ENCODE data around the gene TNFRSF12A. TPM values are rescaled to one million over a fixed set of nuclear protein-coding genes. Genes with fewer than 3 reads are reported as not detected.
A peak's percentile ranks its signal among the peaks of the same experiment; 100 is the strongest.

TNFRSF12A gene
- total and polyA plus RNA-seq, 10 of the 15 experiments (the other 5 are each of a cell fraction or from before 2014, with no cell fraction given): 0.35 to 1.7 (median 1.2) TPM; not detected in 2

DNA sequence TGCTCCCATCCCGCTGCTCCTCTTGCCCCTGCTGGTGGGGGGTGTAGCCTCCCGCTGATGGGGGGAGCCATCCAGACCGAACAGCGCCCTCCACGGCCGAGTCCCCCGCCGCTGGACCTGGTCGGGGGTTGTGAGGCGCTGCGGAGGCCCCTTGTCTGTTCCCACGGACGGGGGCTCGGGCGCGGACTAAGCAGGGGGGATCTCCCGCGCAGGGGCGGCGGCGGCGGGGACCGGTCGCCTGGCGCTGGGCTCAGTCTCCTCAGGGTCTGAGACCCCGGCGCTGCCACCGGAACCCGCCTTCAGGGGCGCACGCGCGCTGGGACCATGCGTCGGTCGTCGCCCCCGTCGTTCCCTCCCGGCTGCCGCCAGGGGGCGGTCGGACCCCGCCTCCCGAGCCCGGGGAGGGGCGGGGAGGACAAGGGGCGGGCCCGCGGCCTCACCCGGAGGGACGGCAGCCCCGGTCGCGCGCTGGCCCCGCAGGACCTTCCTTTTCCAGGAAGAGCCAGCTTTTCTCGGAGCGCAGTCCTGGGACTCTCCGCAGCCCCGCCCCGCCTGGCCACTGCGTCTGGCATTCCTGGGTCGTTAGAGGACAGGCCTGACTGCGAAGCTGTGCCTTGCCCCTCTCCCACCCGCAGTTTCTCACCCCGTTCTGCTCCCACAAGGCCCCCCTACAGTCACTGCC, 39.0 kb downstream of the TNFRSF12A start (continued):
- TF ChIP-seq, protein P1, sequence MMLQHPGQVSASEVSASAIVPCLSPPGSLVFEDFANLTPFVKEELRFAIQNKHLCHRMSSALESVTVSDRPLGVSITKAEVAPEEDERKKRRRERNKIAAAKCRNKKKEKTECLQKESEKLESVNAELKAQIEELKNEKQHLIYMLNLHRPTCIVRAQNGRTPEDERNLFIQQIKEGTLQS (IDR thresholded peaks at IDR 0.05; ENCODE audit: borderline replicate concordance, extremely low read depth, low read depth, low read length): no peak
- TF ChIP-seq SPI1 (IDR thresholded peaks at IDR 0.05; ENCODE audit: borderline replicate concordance, insufficient read depth, low read depth, low read length) (no peak), MTA2 (IDR thresholded peaks at IDR 0.05; ENCODE audit: low read depth) (no peak), ZZZ3 (IDR thresholded peaks at IDR 0.05; ENCODE audit: control insufficient read depth, insufficient read length, low read depth) (no peak), PKNOX1 (IDR thresholded peaks at IDR 0.05) (no peak), CEBPZ (IDR thresholded peaks at IDR 0.05; ENCODE audit: low read depth, low read length) (no peak), ZNF622 (IDR thresholded peaks at IDR 0.05) (no peak), NFYB (IDR thresholded peaks at IDR 0.05; ENCODE audit: insufficient read depth, low read depth, low read length) (no peak), KAT2A (conservative IDR thresholded peaks at IDR 0.05; ENCODE audit: control insufficient read depth, low read depth, low read length) (no peak), SREBF2 (IDR thresholded peaks at IDR 0.05; ENCODE audit: low read length) (no peak), BHLHE40 (IDR thresholded peaks at IDR 0.05; ENCODE audit: borderline replicate concordance in 1 of 2, low read depth in 2 of 2, low read length in 1 of 2) (peak in 1 of 2 experiments; percentile 75; a peak in 2 of 4 replicates), PML (IDR thresholded peaks at IDR 0.05; ENCODE audit: low read length) (no peak), CBFB (IDR thresholded peaks at IDR 0.05; ENCODE audit: low read depth) (no peak), TARDBP (IDR thresholded peaks at IDR 0.05; ENCODE audit: borderline replicate concordance) (no peak), RELA (IDR thresholded peaks at IDR 0.05; ENCODE audit: borderline replicate concordance, partially characterized antibody) (no peak), NR2F1 (conservative IDR thresholded peaks at IDR 0.05) (no peak; the same call in none of the 2 replicates), RFX5 (IDR thresholded peaks at IDR 0.05; ENCODE audit: low read depth, low read length) (no peak), RAD21 (IDR thresholded peaks at IDR 0.05; ENCODE audit: insufficient read depth, low read depth, low read length) (peak; percentile 93), CHD4 (IDR thresholded peaks at IDR 0.05) (no peak), HDAC2 (IDR thresholded peaks at IDR 0.05) (no peak), LARP7 (IDR thresholded peaks at IDR 0.05) (peak; percentile 91), ETV6 (conservative IDR thresholded peaks at IDR 0.05 in 1 of 2, IDR thresholded peaks at IDR 0.05 in 1 of 2; ENCODE audit: borderline replicate concordance in 1 of 2, low read depth in 1 of 2) (no peak)
- TF ChIP-seq, protein P2, sequence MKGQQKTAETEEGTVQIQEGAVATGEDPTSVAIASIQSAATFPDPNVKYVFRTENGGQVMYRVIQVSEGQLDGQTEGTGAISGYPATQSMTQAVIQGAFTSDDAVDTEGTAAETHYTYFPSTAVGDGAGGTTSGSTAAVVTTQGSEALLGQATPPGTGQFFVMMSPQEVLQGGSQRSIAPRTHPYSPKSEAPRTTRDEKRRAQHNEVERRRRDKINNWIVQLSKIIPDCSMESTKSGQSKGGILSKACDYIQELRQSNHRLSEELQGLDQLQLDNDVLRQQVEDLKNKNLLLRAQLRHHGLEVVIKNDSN (IDR thresholded peaks at IDR 0.05; ENCODE audit: borderline replicate concordance, extremely low read length, insufficient read depth, low read depth, low read length): no peak
- TF ChIP-seq, protein P3, sequence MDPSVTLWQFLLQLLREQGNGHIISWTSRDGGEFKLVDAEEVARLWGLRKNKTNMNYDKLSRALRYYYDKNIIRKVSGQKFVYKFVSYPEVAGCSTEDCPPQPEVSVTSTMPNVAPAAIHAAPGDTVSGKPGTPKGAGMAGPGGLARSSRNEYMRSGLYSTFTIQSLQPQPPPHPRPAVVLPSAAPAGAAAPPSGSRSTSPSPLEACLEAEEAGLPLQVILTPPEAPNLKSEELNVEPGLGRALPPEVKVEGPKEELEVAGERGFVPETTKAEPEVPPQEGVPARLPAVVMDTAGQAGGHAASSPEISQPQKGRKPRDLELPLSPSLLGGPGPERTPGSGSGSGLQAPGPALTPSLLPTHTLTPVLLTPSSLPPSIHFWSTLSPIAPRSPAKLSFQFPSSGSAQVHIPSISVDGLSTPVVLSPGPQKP (IDR thresholded peaks at IDR 0.05; ENCODE audit: low read depth, low read length): no peak
